ENCODE data around the gene RPTOR. TPM values are rescaled to one million over a fixed set of nuclear protein-coding genes. Genes with fewer than 3 reads are reported as not detected.
"Not testable (repeated sequence)": the region's sequence is repeated elsewhere in the genome, so short reads cannot be mapped to it uniquely, and the experiment has no call there.

Gene RPTOR
- total and polyA plus RNA-seq, 2 experiments from 2014 or later, result 13.2 to 37.9 TPM

DNA sequence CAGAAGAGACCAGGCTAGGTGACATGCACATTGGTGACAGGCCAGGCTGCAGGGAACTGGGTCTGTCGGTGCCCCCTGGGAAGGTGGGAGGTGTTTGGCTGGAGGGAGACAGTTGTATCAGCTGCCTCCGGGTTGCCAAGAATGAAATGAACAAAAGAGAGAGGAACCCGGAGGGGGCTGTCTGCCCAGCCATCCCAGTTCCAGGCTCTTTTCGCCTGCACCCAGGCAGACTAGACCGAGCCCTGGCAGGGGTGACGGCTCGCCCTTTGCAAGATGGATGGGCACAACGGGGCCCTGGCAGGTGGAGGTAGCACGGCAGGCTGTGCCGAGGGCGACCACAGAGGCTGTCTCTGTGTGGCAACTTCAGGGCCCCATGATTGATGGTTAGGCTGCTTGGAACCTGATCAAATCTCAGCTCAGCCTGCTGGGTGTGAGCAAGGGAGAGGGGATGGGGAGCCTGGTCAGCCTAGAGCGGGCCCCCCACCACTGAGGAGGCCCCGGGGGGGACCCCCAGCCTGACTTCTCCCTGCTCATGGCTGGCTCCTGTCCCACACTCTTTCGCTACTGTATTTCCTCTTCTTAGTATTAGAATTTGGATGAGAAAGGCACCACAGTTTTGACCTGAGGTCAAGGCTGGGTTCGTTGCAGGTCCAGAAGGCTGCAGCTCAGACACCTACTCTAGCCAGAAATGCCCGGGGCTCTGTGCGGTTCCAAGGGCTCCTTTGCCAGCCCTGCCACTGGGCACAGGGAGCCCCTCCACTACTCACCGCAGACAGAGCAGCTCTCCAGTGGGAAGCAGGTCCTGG, 328.1 kb downstream of the RPTOR start:
- H3K9me3 ChIP-seq (ENCODE audit: low read depth), result no peaks in the 10 kb centered on the region
- no peaks in the 10 kb centered on the region for H3K36me3 ChIP-seq
- no peaks in the 10 kb centered on the region for H3K27me3 ChIP-seq
- H3K27ac ChIP-seq, result no peak overlapping the region
- H3K4me1 ChIP-seq (ENCODE audit: low read depth), result peaks cover 12% of the 10 kb centered on the region
- no peak overlapping the region for H3K4me3 ChIP-seq
- TF ChIP-seq, protein P1, sequence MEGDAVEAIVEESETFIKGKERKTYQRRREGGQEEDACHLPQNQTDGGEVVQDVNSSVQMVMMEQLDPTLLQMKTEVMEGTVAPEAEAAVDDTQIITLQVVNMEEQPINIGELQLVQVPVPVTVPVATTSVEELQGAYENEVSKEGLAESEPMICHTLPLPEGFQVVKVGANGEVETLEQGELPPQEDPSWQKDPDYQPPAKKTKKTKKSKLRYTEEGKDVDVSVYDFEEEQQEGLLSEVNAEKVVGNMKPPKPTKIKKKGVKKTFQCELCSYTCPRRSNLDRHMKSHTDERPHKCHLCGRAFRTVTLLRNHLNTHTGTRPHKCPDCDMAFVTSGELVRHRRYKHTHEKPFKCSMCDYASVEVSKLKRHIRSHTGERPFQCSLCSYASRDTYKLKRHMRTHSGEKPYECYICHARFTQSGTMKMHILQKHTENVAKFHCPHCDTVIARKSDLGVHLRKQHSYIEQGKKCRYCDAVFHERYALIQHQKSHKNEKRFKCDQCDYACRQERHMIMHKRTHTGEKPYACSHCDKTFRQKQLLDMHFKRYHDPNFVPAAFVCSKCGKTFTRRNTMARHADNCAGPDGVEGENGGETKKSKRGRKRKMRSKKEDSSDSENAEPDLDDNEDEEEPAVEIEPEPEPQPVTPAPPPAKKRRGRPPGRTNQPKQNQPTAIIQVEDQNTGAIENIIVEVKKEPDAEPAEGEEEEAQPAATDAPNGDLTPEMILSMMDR (IDR thresholded peaks at IDR 0.05; ENCODE audit: low read depth, low read length), result no peak
- no peak for DNase-seq (ENCODE audit: low read depth in 1 of 2, low spot score in 1 of 2)

DNA sequence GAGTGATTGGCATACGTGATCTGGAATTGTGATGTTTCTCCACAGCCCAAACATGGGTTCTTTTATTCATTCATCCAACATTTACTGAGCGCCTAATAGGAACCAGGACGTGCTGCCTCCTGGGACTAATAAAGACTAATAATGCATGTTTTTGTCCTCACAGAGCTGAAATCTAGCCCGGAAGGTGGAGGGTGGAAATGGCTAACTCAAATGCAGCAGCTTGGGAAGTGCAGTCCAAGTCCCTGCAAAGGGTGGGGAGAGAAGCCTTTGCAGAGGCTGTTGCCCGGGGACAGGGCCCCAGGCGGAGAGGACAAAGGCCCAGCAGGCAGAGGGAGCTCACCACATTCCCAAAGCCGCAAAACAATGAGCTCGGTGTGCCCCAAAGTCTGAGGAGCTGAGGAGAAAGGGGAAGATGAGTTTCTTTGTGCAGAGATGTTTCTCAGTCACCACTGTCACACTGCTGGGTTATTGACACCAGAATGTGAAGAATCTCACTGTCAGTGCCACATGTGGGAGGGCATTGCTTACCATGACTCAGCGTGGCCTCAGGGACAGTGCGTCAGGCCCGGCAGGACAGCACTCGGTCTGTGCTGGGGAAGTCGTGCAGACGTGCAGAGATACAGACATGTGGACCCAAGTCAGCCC, 328.8 kb downstream of the RPTOR start:
- DNase-seq (ENCODE audit: low read depth in 1 of 2, low spot score in 1 of 2), result no peak
- Histone ChIP-seq H3K9me3 (ENCODE audit: low read depth) (no peaks in the 10 kb centered on the region), H3K27ac (no peak overlapping the region), H3K27me3 (no peaks in the 10 kb centered on the region), H3K4me1 (ENCODE audit: low read depth) (peaks cover 12% of the 10 kb centered on the region), H3K4me3 (no peak overlapping the region), H3K36me3 (no peaks in the 10 kb centered on the region)
- TF ChIP-seq, protein P1 (IDR thresholded peaks at IDR 0.05; ENCODE audit: low read depth, low read length), result no peak

DNA sequence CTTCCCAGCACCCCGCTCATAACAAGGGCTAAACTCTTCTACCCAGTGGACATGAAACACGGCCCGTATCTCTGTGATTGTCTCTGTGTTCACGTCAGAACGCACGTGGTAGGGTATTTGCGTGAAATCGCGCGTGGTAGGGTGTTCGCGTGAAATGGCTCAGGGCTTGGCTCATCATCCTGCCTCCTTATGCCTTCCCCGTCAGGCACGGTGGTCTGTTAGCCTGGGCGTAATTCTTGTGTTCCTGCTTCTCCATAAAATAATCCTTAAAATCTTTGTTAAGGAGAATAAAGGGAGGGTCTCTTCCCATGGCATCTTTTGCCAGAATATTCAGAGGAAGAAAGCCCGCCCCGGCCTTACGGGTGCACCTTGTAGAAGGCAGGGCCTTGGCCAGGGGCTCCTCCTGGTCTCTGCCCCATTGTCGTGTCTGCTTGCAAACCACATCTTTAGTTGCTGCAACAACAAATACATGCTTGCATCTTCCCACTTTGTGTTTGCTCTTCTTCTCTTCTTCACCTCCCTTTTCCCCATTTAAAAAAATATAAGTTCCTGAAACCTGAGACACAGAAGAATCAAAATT, 330.3 kb downstream of the RPTOR start:
- Histone ChIP-seq H3K27ac (no peak overlapping the region), H3K27me3 (no peaks in the 10 kb centered on the region), H3K9me3 (ENCODE audit: low read depth) (no peaks in the 10 kb centered on the region), H3K4me3 (no peak overlapping the region), H3K36me3 (no peaks in the 10 kb centered on the region), H3K4me1 (ENCODE audit: low read depth) (peaks cover 12% of the 10 kb centered on the region)
- DNase-seq (ENCODE audit: low read depth in 1 of 2, low spot score in 1 of 2), result no peak
- TF ChIP-seq, protein P1 (IDR thresholded peaks at IDR 0.05; ENCODE audit: low read depth, low read length), result no peak

DNA sequence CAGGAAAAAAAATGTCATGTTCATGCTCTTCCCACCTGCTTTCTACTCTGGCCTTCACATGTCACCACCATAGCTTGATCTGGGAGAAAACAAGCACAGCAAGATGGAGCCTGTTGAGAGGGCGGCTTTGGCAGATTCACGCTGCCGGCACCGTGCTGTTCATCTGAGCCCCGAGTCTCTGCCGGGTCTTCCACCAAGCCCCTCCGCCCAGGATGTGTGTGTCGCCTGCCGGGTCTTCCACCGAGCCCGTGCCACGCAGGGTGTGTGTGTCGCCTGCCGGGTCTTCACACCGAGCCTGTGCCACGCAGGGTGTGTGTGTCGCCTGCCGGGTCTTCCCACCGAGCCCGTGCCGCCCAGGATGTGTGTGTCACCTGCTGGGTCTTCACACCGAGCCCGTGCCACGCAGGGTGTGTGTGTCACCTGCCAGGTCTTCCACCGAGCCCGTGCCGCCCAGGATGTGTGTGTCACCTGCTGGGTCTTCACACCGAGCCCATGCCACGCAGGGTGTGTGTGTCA, 330.9 kb downstream of the RPTOR start:
- H3K27ac ChIP-seq; H3K36me3 ChIP-seq; H3K27me3 ChIP-seq; DNase-seq (ENCODE audit: low read depth in 1 of 2, low spot score in 1 of 2); H3K4me3 ChIP-seq; H3K9me3 ChIP-seq (ENCODE audit: low read depth): not testable (repeated sequence)
- H3K4me1 ChIP-seq (ENCODE audit: low read depth), result peaks cover 12% of the 10 kb centered on the region

DNA sequence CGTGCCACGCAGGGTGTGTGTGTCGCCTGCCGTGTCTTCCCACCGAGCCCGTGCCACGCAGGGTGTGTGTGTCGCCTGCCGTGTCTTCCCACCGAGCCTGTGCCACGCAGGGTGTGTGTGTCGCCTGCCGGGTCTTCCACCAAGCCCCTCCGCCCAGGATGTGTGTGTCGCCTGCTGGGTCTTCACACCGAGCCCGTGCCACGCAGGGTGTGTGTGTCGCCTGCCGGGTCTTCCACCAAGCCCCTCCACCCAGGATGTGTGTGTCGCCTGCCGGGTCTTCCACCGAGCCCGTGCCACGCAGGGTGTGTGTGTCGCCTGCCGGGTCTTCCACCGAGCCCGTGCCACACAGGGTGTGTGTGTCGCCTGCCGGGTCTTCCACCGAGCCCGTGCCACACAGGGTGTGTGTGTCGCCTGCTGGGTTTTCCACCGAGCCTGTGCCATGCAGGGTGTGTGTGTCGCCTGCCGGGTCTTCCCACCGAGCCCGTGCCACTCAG, 331.9 kb downstream of the RPTOR start:
- H3K4me3 ChIP-seq; H3K9me3 ChIP-seq (ENCODE audit: low read depth); H3K4me1 ChIP-seq (ENCODE audit: low read depth); H3K27ac ChIP-seq; H3K27me3 ChIP-seq; H3K36me3 ChIP-seq; DNase-seq (ENCODE audit: low read depth in 1 of 2, low spot score in 1 of 2): not testable (repeated sequence)

DNA sequence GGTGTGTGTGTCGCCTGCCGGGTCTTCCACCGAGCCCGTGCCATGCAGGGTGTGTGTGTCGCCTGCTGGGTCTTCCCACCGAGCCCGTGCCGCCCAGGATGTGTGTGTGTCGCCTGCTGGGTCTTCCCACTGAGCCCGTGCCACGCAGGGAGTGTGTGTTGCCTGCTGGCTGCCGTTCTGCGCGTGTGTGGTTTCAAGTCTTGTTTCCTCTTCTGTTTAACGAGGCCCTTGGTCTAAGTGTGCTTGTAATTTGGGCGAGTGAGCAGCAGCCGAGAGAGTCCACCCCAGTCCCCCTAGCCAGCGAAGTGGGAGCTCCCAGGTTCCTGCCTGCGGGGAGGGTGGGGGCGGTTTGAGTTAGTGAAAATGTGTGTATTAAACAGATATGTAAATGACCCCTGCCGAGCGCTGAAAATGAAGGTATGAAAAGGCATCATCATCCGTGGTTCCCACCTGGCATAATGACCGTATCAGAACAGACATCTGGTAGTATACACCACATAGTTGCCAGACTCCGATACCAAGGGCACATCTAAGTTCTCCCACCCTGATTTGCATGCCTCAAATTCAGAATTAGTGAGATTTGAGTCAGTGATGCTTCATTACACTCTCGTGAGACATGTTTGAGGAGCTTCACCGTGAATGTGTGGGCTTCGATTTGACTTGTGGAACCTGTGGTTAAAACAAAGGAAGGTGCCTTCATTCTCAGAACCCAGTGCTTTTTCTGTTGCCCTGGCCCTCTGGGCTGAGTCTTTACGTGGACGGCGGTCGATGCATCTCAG, 332.5 kb downstream of the RPTOR start:
- Histone ChIP-seq H3K36me3 (peaks cover 3% of the 10 kb centered on the region), H3K4me3 (no peak overlapping the region), H3K27me3 (no peaks in the 10 kb centered on the region), H3K27ac (no peak overlapping the region), H3K4me1 (ENCODE audit: low read depth) (peaks cover 2% of the 10 kb centered on the region), H3K9me3 (ENCODE audit: low read depth) (no peaks in the 10 kb centered on the region)
- DNase-seq (ENCODE audit: low read depth in 1 of 2, low spot score in 1 of 2), result no peak
- TF ChIP-seq, protein P1 (IDR thresholded peaks at IDR 0.05; ENCODE audit: low read depth, low read length), result no peak

Data from cardiac muscle cell (in vitro differentiated cells and primary cell).